GM23338 (cell line): ENCODE measurements around the gene AHI1. TPM values are rescaled to one million over a fixed set of nuclear protein-coding genes. Genes with fewer than 3 reads are reported as not detected.

Experiments used
- ATAC-seq: fragments of 200-7000 bp; cut with Tn5 transposase; 3 replicates; pipeline ENCODE4 v1.9.1; 2020
- DNase-seq: peaks from one replicate; pipeline ENCODE4 v3.0.0-alpha.2; 2015; ENCODE audit warnings: low spot score
- H2AFZ ChIP-seq: fragments of 200-600 bp; sonication (generic); 2 replicates; pipeline ENCODE4 v1.8.0; 2016; ENCODE audit warnings: antibody characterized with exemption, mild to moderate bottlenecking, moderate library complexity
- H3F3A ChIP-seq: fragments of 200-600 bp; sonication (generic); replicated peaks from 2 replicates; pipeline ENCODE4 v1.8.0; 2017; ENCODE audit warnings: antibody characterized with exemption, mixed run types, low read depth
- H3K27ac ChIP-seq: fragments of 200-600 bp; sonication (generic); 2 replicates; pipeline ENCODE4 v1.6.1; 2016; ENCODE audit warnings: low read depth
- H3K27me3 ChIP-seq: fragments of 200-600 bp; sonication (generic); 2 replicates; pipeline ENCODE4 v1.8.0; 2016; ENCODE audit warnings: mild to moderate bottlenecking, mixed run types, moderate library complexity; ENCODE audit not compliant: insufficient read depth
- H3K36me3 ChIP-seq: fragments of 200-600 bp; sonication (generic); 2 replicates; pipeline ENCODE4 v1.8.0; 2016; ENCODE audit warnings: mild to moderate bottlenecking; ENCODE audit not compliant: insufficient read depth
- H3K4me1 ChIP-seq: fragments of 200-600 bp; sonication (generic); 2 replicates; pipeline ENCODE4 v1.8.0; 2016; ENCODE audit warnings: mild to moderate bottlenecking, moderate library complexity; ENCODE audit not compliant: insufficient read depth
- H3K4me2 ChIP-seq: fragments of 200-600 bp; sonication (generic); 2 replicates; pipeline ENCODE4 v1.7.1; 2017; ENCODE audit warnings: mixed run types
- H3K4me3 ChIP-seq: fragments of 200-600 bp; sonication (generic); 2 replicates; pipeline ENCODE4 v1.6.1; 2016; ENCODE audit warnings: mixed run types
- H3K79me2 ChIP-seq: fragments of 200-600 bp; sonication (generic); replicated peaks from 2 replicates; pipeline ENCODE4 v1.8.0; 2017; ENCODE audit warnings: mild to moderate bottlenecking; ENCODE audit not compliant: insufficient read depth
- H3K9me2 ChIP-seq: fragments of 200-600 bp; sonication (generic); 2 replicates; pipeline ENCODE4 v1.8.0; 2017; ENCODE audit not compliant: insufficient read depth
- H4K20me1 ChIP-seq: fragments of 200-600 bp; sonication (generic); replicated peaks from 2 replicates; pipeline ENCODE4 v1.8.0; 2017; ENCODE audit warnings: mild to moderate bottlenecking; ENCODE audit not compliant: insufficient read depth
- H3K27ac Mint-ChIP-seq: 2 replicates; pipeline ENCODE4 v1.8.0; 2020; ENCODE audit warnings: inconsistent platforms, mild to moderate bottlenecking, moderate library complexity, mixed read lengths
- H3K27me3 Mint-ChIP-seq: 3 replicates; pipeline ENCODE4 v1.8.0; 2022; ENCODE audit warnings: low read depth, mild to moderate bottlenecking, moderate library complexity, mixed read lengths, inconsistent platforms; ENCODE audit not compliant: insufficient read depth, poor library complexity
- H3K36me3 Mint-ChIP-seq: 3 replicates; pipeline ENCODE4 v1.8.0; 2021; ENCODE audit warnings: low read depth, mild to moderate bottlenecking, inconsistent platforms, moderate library complexity, mixed read lengths
- H3K4me1 Mint-ChIP-seq: 3 replicates; pipeline ENCODE4 v1.8.0; 2020; ENCODE audit warnings: mild to moderate bottlenecking, inconsistent platforms, mixed read lengths
- H3K4me3 Mint-ChIP-seq: 3 replicates; pipeline ENCODE4 v1.8.0; 2021; ENCODE audit warnings: moderate library complexity, mild to moderate bottlenecking, inconsistent platforms, mixed read lengths
- H3K9me3 Mint-ChIP-seq: 3 replicates; pipeline ENCODE4 v1.8.0; 2020; ENCODE audit warnings: moderate library complexity, mild to moderate bottlenecking, inconsistent platforms, mixed read lengths
- CREB1 ChIP-seq: fragments of 250-450 bp; sonication (Bioruptor Pico); IDR thresholded peaks from 2 replicates; pipeline ENCODE4 v1.5.0; 2020; ENCODE audit warnings: low read depth, mild to moderate bottlenecking, moderate library complexity
- CTCF ChIP-seq, 2 experiments: fragments of 200-600 bp in 1 of 2; sonication (generic) in 1 of 2; conservative IDR thresholded peaks; 2 replicates each; pipeline versions ENCODE4 v1.5.1 to v1.6.1; 2016 to 2017; ENCODE audit warnings: antibody characterized with exemption in 2 of 2, low read depth in 2 of 2, mild to moderate bottlenecking in 2 of 2, moderate library complexity in 1 of 2
- ETS1 ChIP-seq: IDR thresholded peaks from 2 replicates; pipeline ENCODE4 v1.6.1; 2016; ENCODE audit warnings: antibody characterized with exemption
- EZH2 ChIP-seq: fragments of 200-600 bp; sonication (generic); IDR thresholded peaks from one replicate; pipeline ENCODE4 v1.8.0; 2017; ENCODE audit warnings: antibody characterized with exemption, mild to moderate bottlenecking, low read depth; ENCODE audit not compliant: unreplicated experiment
- EZH2phosphoT487 ChIP-seq: fragments of 200-600 bp; sonication (generic); IDR thresholded peaks from one replicate; pipeline ENCODE4 v1.8.1; 2018; ENCODE audit warnings: antibody characterized with exemption; ENCODE audit not compliant: unreplicated experiment
- JUNB ChIP-seq: IDR thresholded peaks from one replicate; pipeline ENCODE4 v1.6.1; 2016; ENCODE audit warnings: antibody characterized with exemption; ENCODE audit not compliant: unreplicated experiment
- NANOG ChIP-seq: IDR thresholded peaks from 2 replicates; pipeline ENCODE4 v1.6.1; 2016; ENCODE audit warnings: antibody characterized with exemption, borderline replicate concordance
- POLR2AphosphoS5 ChIP-seq: IDR thresholded peaks from 2 replicates; pipeline ENCODE4 v1.6.1; 2016; ENCODE audit warnings: antibody characterized with exemption, low read depth
- REST ChIP-seq: IDR thresholded peaks from one replicate; pipeline ENCODE4 v1.6.1; 2018; ENCODE audit warnings: antibody characterized with exemption; ENCODE audit not compliant: unreplicated experiment
- STAT1 ChIP-seq: IDR thresholded peaks from one replicate; pipeline ENCODE4 v1.6.1; 2016; ENCODE audit warnings: antibody characterized with exemption; ENCODE audit not compliant: unreplicated experiment
- ZNF114 ChIP-seq: fragments of 250-450 bp; sonication (Bioruptor Pico); IDR thresholded peaks from 2 replicates; pipeline ENCODE4 v1.5.0; 2020; ENCODE audit warnings: mild to moderate bottlenecking, moderate library complexity
- ZNF331 ChIP-seq: fragments of 250-450 bp; sonication (Bioruptor Pico); IDR thresholded peaks from 2 replicates; pipeline ENCODE4 v1.5.0; 2020; ENCODE audit warnings: low read depth, mild to moderate bottlenecking, moderate library complexity
- ZNF462 ChIP-seq: fragments of 250-450 bp; sonication (Bioruptor Pico); IDR thresholded peaks from 2 replicates; pipeline ENCODE4 v1.5.0; 2020; ENCODE audit warnings: mild to moderate bottlenecking, moderate library complexity
- polyA plus RNA-seq: library from polyadenylated mRNA; unstranded; fragments of >200 nt; fragmentation: Nextera tagmentation; extraction: Ambion mirVana; gene quantifications from 2 replicates; pipeline ENCODE4 v1.2.1, GENCODE V29; 2016
- total RNA-seq: library from RNA; depleted of rRNA; stranded (reverse); fragments of >200 nt; shearing (Covaris generic); gene quantifications from 2 replicates; pipeline ENCODE4 v1.2.3, GENCODE V29; 2014

AHI1 gene
- total and polyA plus RNA-seq, 2 experiments from 2014 or later: 19.8 to 72.9 TPM

- Histone ChIP-seq H3K4me1 (no peaks in the 10 kb centered on the region), H3K27me3 (no peaks in the 10 kb centered on the region), H3K9me2 (no peaks in the 10 kb centered on the region), H3K4me3 (no peak overlapping the region), H3K4me2 (no peak overlapping the region), H3F3A (no peaks in the 10 kb centered on the region), H3K36me3 (no peaks in the 10 kb centered on the region), H4K20me1 (no peaks in the 10 kb centered on the region), H3K79me2 (no peaks in the 10 kb centered on the region), H2AFZ (no peak overlapping the region), H3K27ac (no peak overlapping the region)
- DNase-seq: no peak
- Mint-ChIP-seq H3K4me3 (no peak overlapping the region), H3K9me3 (no peaks in the 10 kb centered on the region), H3K27ac (no peak overlapping the region), H3K36me3 (0 out of 3 replicates have a peak, but pooled peaks cover 3% of the 10 kb centered on the region), H3K4me1 (peaks cover 7% of the 10 kb centered on the region), H3K27me3 (no peaks in the 10 kb centered on the region)
- ATAC-seq: no peak
- no peak for TF ChIP-seq CTCF (conservative IDR thresholded peaks at IDR 0.05; ENCODE audit: low read depth in 2 of 2)
- TF ChIP-seq EZH2phosphoT487: no peak
- TF ChIP-seq JUNB: no peak
- TF ChIP-seq ZNF331 (CRISPR knock-in tag): no peak
- no peak for TF ChIP-seq POLR2AphosphoS5
- no peak for TF ChIP-seq ETS1
- no peak for TF ChIP-seq NANOG
- TF ChIP-seq STAT1: no peak
- no peak for TF ChIP-seq ZNF462 (CRISPR knock-in tag)
- TF ChIP-seq EZH2: no peak
- no peak for TF ChIP-seq REST
- no peak for TF ChIP-seq ZNF114 (CRISPR knock-in tag)
- TF ChIP-seq CREB1 (CRISPR knock-in tag): no peak
These were observed 73.2 kb downstream of the AHI1 start for GRCh38 chr6:135424385-135424784.
